Natural killer cell (primary cell): Measurements from ENCODE around the gene ABR. TPM values are rescaled to one million over a fixed set of nuclear protein-coding genes. Genes with fewer than 3 reads are reported as not detected.

Experiments used
- ATAC-seq, 3 donors: fragments of 150-1000 bp in 2 of 3; fragments of 200-7000 bp in 1 of 3; cut with Tn5 transposase; 1 replicate in 1 of 3; 2 replicates in 2 of 3; pipeline ENCODE4 v1.10.0; 2021; ENCODE audit warnings: mild to moderate bottlenecking in 2 of 3, moderate library complexity in 2 of 3
- DNase-seq, 2 donors: peaks; one replicate each; pipeline versions ENCODE4 v3.0.0 to v3.0.0-alpha.2; 2013 to 2021; ENCODE audit warnings: mixed read lengths in 1 of 2
- H3K27ac ChIP-seq: one replicate; pipeline ENCODE4 v1.5.1; 2013; ENCODE audit warnings: mild to moderate bottlenecking, low read length
- H3K27me3 ChIP-seq: one replicate; pipeline ENCODE4 v1.6.1; 2013; ENCODE audit warnings: low read length; ENCODE audit not compliant: control insufficient read depth, insufficient read depth
- H3K36me3 ChIP-seq: one replicate; pipeline ENCODE4 v1.6.1; 2013; ENCODE audit warnings: low read length; ENCODE audit not compliant: control insufficient read depth, insufficient read depth
- H3K4me1 ChIP-seq: one replicate; pipeline ENCODE4 v1.6.1; 2013; ENCODE audit warnings: low read length; ENCODE audit not compliant: control insufficient read depth, insufficient read depth
- H3K4me3 ChIP-seq: one replicate; pipeline ENCODE4 v1.5.1; 2013; ENCODE audit warnings: low read length
- H3K9me3 ChIP-seq: one replicate; pipeline ENCODE4 v1.6.1; 2013; ENCODE audit warnings: low read length; ENCODE audit not compliant: control insufficient read depth, insufficient read depth
- H3K27ac Mint-ChIP-seq, 2 donors: one replicate each; pipeline ENCODE4 v1.8.0; 2022; ENCODE audit warnings: mild to moderate bottlenecking in 2 of 2, mixed read lengths in 2 of 2, moderate library complexity in 1 of 2
- H3K27me3 Mint-ChIP-seq, 2 donors: one replicate each; pipeline ENCODE4 v1.8.0; 2022; ENCODE audit warnings: low read depth in 2 of 2, mixed read lengths in 2 of 2
- H3K36me3 Mint-ChIP-seq: one replicate; pipeline ENCODE4 v1.8.0; 2022; ENCODE audit warnings: mixed read lengths
- H3K4me1 Mint-ChIP-seq, 2 donors: one replicate each; pipeline ENCODE4 v1.8.0; 2022; ENCODE audit warnings: mixed read lengths in 2 of 2
- H3K4me3 Mint-ChIP-seq: one replicate; pipeline ENCODE4 v1.8.0; 2022; ENCODE audit warnings: mild to moderate bottlenecking, moderate library complexity, mixed read lengths
- H3K9me3 Mint-ChIP-seq, 2 donors: one replicate each; pipeline ENCODE4 v1.8.0; 2022; ENCODE audit warnings: mixed read lengths in 2 of 2
- CTCF ChIP-seq: fragments of 200-600 bp; IDR thresholded peaks from one replicate; pipeline ENCODE4 v1.8.0; 2022; ENCODE audit warnings: antibody characterized with exemption
- WGBS: methylation state at CpG from one replicate; pipeline ENCODE4 v1.1.7; 2013; ENCODE audit warnings: missing lambda C conversion rate; ENCODE audit not compliant: insufficient coverage; 5-methylcytosine and 5-hydroxymethylcytosine counted together
- intact Hi-C: fragments of 100-400 bp; cut with micrococcal nuclease; formaldehyde crosslinking; loops from one replicate; pipeline ENCODE4 v1.14.2; 2022
- total RNA-seq, 4 donors: library from RNA; stranded (reverse); fragments of 120-200 nt in 1 of 4; gene quantifications; one replicate each; pipeline versions ENCODE4 v1.2.3 to v1.2.4, GENCODE V29; 2013 to 2022

ABR gene
- total RNA-seq, 3 donors from 2014 or later (not counting 1 experiment from before 2014, with no cell fraction given): 155 to 215 (median 163) TPM

- no peak overlapping the region for H3K4me3 Mint-ChIP-seq
- Histone ChIP-seq H3K4me1 (peaks cover 2% of the 10 kb centered on the region), H3K27me3 (peaks cover under 1% of the 10 kb centered on the region), H3K27ac (no peak overlapping the region), H3K4me3 (no peak overlapping the region), H3K9me3 (no peaks in the 10 kb centered on the region), H3K36me3 (no peaks in the 10 kb centered on the region)
- 69% methylated on average over 7 of the region's 8 CpGs for WGBS
- no peaks in the 10 kb centered on the region for H3K36me3 Mint-ChIP-seq
- H3K4me1 Mint-ChIP-seq: no peaks in the 10 kb centered on the region
- H3K9me3 Mint-ChIP-seq: no peaks in the 10 kb centered on the region
- H3K27ac Mint-ChIP-seq: no peak overlapping the region
- ATAC-seq (no peak), DNase-seq (no peak)
- TF ChIP-seq CTCF: no peak
- peaks cover 8 to 13% of the 10 kb centered on the region in 2 donors for H3K27me3 Mint-ChIP-seq
- intact Hi-C loops: no loop called here
Measured at GRCh38 chr17:956905-957304, 222.9 kb downstream of the ABR start.

GRCh38 chr17:954431-955164 is 225.2 kb downstream of the ABR start:
- H3K4me3 ChIP-seq: no peak overlapping the region
- H3K27me3 ChIP-seq: peaks cover 5% of the 10 kb centered on the region
- intact Hi-C loops: no loop called here
- H3K27me3 Mint-ChIP-seq: peaks cover 16 to 22% of the 10 kb centered on the region in 2 donors
- no peak overlapping the region for H3K27ac Mint-ChIP-seq
- no peaks in the 10 kb centered on the region for H3K36me3 ChIP-seq
- H3K9me3 ChIP-seq: no peaks in the 10 kb centered on the region
- DNase-seq (no peak), ATAC-seq (no peak)
- H3K4me1 Mint-ChIP-seq: no peaks in the 10 kb centered on the region
- H3K27ac ChIP-seq: no peak overlapping the region
- WGBS: 74% methylated on average over 23 of the region's 23 CpGs
- no peak for TF ChIP-seq CTCF
- H3K4me1 ChIP-seq: peaks cover 7% of the 10 kb centered on the region
- H3K36me3 Mint-ChIP-seq: no peaks in the 10 kb centered on the region
- H3K4me3 Mint-ChIP-seq: no peak overlapping the region
- no peaks in the 10 kb centered on the region for H3K9me3 Mint-ChIP-seq

- no peak for TF ChIP-seq CTCF
- Mint-ChIP-seq H3K9me3 (no peaks in the 10 kb centered on the region), H3K4me3 (no peak overlapping the region), H3K27ac (no peak overlapping the region), H3K27me3 (peaks cover 16 to 22% of the 10 kb centered on the region in 2 donors), H3K4me1 (no peaks in the 10 kb centered on the region), H3K36me3 (no peaks in the 10 kb centered on the region)
- H3K27me3 ChIP-seq: peaks cover 5% of the 10 kb centered on the region
- WGBS: 90% methylated on average over 16 of the region's 16 CpGs
- no peaks in the 10 kb centered on the region for H3K9me3 ChIP-seq
- peaks cover 7% of the 10 kb centered on the region for H3K4me1 ChIP-seq
- H3K36me3 ChIP-seq: no peaks in the 10 kb centered on the region
- intact Hi-C loops: no loop called here
- ATAC-seq: peak in 1 of 3 donors; percentile 14
- no peak overlapping the region for H3K4me3 ChIP-seq
- DNase-seq: no peak
- no peak overlapping the region for H3K27ac ChIP-seq
Measured at GRCh38 chr17:953767-954166, 226.0 kb downstream of the ABR start.

Other genes with a start within 250 kb of the ABR start
- gene NXN, start 200.2 kb downstream of the ABR start, total RNA-seq: under 1 TPM in 2 of 3 donors, not detected in 1; 0.14 to 0.55 TPM
- 10 to 100 TPM in 1 of 3 donors, 1 to 10 TPM in 2; 7.8 to 11.3 (median 8.9) TPM for gene TIMM22, start 182.9 kb downstream of the ABR start, total RNA-seq
- gene BHLHA9, start 90.5 kb upstream of the ABR start, total RNA-seq: not detected
- under 1 TPM; 0.07 to 0.45 (median 0.43) TPM for gene TRARG1, start 99.7 kb upstream of the ABR start, total RNA-seq
- 100 to 1,000 TPM; 116 to 134 (median 132) TPM for gene YWHAE, start 220.2 kb upstream of the ABR start, total RNA-seq